Upper lobe of left lung (tissue), 4 donors: ENCODE data around the gene XDH.

Source experiments
- EP300 ChIP-seq, 4 donors: sonication (generic); formaldehyde crosslinking; IDR thresholded peaks; one replicate each; pipeline ENCODE4 v1.5.1; 2017; ENCODE audit warnings: antibody characterized with exemption in 4 of 4, control low read depth in 2 of 4
- POLR2A ChIP-seq, 4 donors: fragments of 450-650 bp; IDR thresholded peaks; one replicate each; pipeline ENCODE4 v1.5.1; 2016 to 2017; ENCODE audit warnings: antibody characterized with exemption in 4 of 4, mild to moderate bottlenecking in 2 of 4
- POLR2AphosphoS5 ChIP-seq, 2 donors: sonication (generic); formaldehyde crosslinking; IDR thresholded peaks; one replicate each; pipeline ENCODE4 v1.5.1; 2017; ENCODE audit warnings: antibody characterized with exemption in 2 of 2
- TF ChIP-seq, protein P1 (sequence below), 6 experiments: fragments of 450-650 bp in 4 of 6; fragments of 200-600 bp in 2 of 6; sonication (generic) in 2 of 6; IDR thresholded peaks; one replicate each; pipeline ENCODE4 v1.5.1; 2016 to 2019; ENCODE audit warnings: antibody characterized with exemption in 6 of 6

DNA sequence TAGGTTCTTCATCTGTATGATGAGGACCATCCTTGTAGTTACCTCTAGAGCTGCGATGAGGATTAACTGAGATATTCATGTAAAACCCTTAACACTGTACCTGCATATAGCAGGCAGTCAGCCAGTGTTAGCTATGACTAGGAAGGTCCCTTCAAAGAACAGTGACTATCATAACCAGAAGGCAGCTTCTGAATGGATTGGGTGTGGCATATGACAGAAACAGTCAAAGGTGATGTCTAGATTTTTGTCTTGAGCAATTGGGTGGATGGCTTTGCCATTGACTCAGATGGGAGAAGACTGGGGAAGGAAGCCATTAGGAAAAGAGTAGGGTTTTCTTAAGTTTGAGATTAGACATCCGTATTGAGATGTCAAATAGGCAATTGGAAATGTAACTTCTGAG is 15.7 kb downstream of the XDH start:
- TF ChIP-seq, protein P1, sequence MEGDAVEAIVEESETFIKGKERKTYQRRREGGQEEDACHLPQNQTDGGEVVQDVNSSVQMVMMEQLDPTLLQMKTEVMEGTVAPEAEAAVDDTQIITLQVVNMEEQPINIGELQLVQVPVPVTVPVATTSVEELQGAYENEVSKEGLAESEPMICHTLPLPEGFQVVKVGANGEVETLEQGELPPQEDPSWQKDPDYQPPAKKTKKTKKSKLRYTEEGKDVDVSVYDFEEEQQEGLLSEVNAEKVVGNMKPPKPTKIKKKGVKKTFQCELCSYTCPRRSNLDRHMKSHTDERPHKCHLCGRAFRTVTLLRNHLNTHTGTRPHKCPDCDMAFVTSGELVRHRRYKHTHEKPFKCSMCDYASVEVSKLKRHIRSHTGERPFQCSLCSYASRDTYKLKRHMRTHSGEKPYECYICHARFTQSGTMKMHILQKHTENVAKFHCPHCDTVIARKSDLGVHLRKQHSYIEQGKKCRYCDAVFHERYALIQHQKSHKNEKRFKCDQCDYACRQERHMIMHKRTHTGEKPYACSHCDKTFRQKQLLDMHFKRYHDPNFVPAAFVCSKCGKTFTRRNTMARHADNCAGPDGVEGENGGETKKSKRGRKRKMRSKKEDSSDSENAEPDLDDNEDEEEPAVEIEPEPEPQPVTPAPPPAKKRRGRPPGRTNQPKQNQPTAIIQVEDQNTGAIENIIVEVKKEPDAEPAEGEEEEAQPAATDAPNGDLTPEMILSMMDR (IDR thresholded peaks at IDR 0.05), result no peak
- no peak for TF ChIP-seq POLR2AphosphoS5 (IDR thresholded peaks at IDR 0.05)
- no peak for TF ChIP-seq POLR2A (IDR thresholded peaks at IDR 0.05)
- no peak for TF ChIP-seq EP300 (IDR thresholded peaks at IDR 0.05)
